GM12891 (cell line): ENCODE measurements around the gene LGALS9B.
"Not testable (repeated sequence)": the region's sequence is repeated elsewhere in the genome, so short reads cannot be mapped to it uniquely, and the experiment has no call there.

Experiments
- POLR2A ChIP-seq: IDR thresholded peaks from 2 replicates; pipeline ENCODE4 v1.6.1; 2011; ENCODE audit warnings: low read depth, low read length, control low read depth
- POLR2AphosphoS5 ChIP-seq: IDR thresholded peaks from 2 replicates; pipeline ENCODE4 v1.6.1; 2011; ENCODE audit warnings: low read depth, low read length, control low read depth
- POU2F2 ChIP-seq: IDR thresholded peaks from 2 replicates; pipeline ENCODE4 v1.6.1; 2011; ENCODE audit warnings: low read depth, mild to moderate bottlenecking, control low read depth, low read length, moderate library complexity
- TAF1 ChIP-seq: IDR thresholded peaks from 2 replicates; pipeline ENCODE4 v1.6.1; 2011; ENCODE audit warnings: low read depth, low read length, control low read depth

- not testable (repeated sequence) for TF ChIP-seq TAF1, POLR2A, POLR2AphosphoS5, POU2F2
These were observed 51.9 kb downstream of the LGALS9B start for GRCh38 chr17:20415479-20415878.
